ENCODE data around the gene PAX5.
"Not testable (repeated sequence)": the region's sequence is repeated elsewhere in the genome, so short reads cannot be mapped to it uniquely, and the experiment has no call there.

PAX5 gene

DNA sequence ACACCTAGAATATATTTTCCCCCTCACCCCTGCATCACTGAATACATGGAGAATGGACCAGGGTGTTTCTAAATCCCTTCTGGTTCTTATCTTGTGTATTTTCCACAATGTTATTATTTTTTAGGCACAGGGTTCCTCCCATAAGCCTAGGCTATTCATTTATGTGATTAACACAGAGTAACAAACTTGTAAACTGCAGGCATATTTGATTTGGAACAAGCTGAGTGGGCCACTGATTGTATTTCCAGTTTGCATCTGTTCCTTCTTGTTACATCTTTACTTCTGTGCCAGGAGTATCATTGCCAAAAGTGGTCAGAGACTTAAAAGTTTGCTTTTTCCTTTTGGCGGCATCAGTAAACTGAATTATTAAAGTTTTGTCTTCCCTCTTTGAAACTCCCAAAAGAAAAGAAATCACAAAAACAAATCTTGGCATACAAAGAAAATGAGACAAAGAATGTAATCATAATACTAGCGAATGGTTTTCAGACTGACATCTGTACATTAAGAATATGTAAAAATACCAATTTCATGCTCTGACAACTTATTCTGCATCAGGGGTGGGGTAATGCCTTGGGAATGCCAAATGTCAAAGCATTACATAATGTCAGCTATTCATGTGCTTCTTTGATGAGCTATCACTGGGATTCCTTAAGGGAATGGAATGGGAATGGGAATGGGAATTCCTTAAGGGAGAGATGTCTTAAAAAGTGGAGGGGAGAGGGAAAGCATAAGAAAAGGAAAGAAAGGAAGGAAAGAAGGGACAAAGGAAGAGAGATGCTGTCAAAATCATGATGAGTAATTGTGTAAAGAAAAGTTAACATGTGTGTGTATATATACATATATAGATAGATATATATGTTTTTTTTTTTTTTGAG is 22.2 kb upstream of the PAX5 start:
- Histone ChIP-seq H3K27ac (ENCODE audit: low read length) (no peak overlapping the region), H3K9me3 (ENCODE audit: insufficient read depth, low read depth, low read length) (no peaks in the 10 kb centered on the region), H3K4me1 (ENCODE audit: insufficient read depth, low read length) (peaks cover 19% of the 10 kb centered on the region), H3K36me3 (ENCODE audit: insufficient read depth, low read depth, low read length) (no peaks in the 10 kb centered on the region), H3K27me3 (ENCODE audit: insufficient read depth, low read length) (no peaks in the 10 kb centered on the region), H3K4me3 (ENCODE audit: low read length) (no peak overlapping the region), H3K9ac (ENCODE audit: low read depth, low read length) (no peak overlapping the region)

GRCh38 chr9:37054363-37054720 is 20.3 kb upstream of the PAX5 start:
- H3K36me3 ChIP-seq (ENCODE audit: insufficient read depth, low read depth, low read length); H3K4me3 ChIP-seq (ENCODE audit: low read length): not testable (repeated sequence)

DNA sequence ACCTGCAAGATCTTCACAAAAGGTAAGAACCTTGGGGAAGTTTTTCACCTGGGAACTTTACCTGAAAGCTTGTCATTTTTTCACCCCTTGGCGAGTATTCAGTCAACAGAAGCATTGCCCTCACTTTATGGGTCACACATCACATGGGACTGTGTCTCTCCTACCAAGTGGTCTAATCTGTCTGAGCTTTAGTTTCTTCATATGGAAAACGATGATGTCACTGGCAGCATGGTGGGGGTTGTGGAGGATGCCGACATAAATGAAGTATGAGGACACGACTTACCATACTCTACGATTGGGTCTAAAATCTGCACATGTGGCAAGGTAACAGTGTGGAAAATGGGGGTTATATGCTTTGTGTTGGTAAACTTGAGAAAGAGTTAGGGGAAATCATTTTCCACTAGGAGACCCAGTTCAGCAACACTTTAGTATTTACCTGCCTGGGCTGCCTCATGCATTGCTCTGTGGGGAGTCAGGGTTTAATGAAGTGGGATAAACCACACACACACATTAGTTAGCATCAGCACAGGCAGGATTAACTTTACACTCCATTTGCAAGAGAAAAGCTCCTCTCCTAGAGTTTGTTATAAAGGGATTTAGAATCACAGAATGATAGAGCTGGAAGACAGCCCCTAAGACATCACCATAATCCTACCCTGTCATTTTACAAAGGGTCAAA is 19.8 kb upstream of the PAX5 start:
- no peak overlapping the region for H3K27ac ChIP-seq (ENCODE audit: low read length)
- peak overlapping the region; percentile 37 for H3K4me3 ChIP-seq (ENCODE audit: low read length)
- no peaks in the 10 kb centered on the region for H3K9me3 ChIP-seq (ENCODE audit: insufficient read depth, low read depth, low read length)
- no peak overlapping the region for H3K9ac ChIP-seq (ENCODE audit: low read depth, low read length)
- H3K4me1 ChIP-seq (ENCODE audit: insufficient read depth, low read length), result peaks cover 19% of the 10 kb centered on the region
- H3K27me3 ChIP-seq (ENCODE audit: insufficient read depth, low read length), result no peaks in the 10 kb centered on the region; the same call in 1 of the 2 replicates
- no peaks in the 10 kb centered on the region for H3K36me3 ChIP-seq (ENCODE audit: insufficient read depth, low read depth, low read length)

More at GRCh38 chr9:37054363-37054720, 20.3 kb upstream of the PAX5 start:
- H3K27ac ChIP-seq (ENCODE audit: low read length); H3K27me3 ChIP-seq (ENCODE audit: insufficient read depth, low read length); H3K9me3 ChIP-seq (ENCODE audit: insufficient read depth, low read depth, low read length); H3K9ac ChIP-seq (ENCODE audit: low read depth, low read length): not testable (repeated sequence)
- peaks cover 19% of the 10 kb centered on the region for H3K4me1 ChIP-seq (ENCODE audit: insufficient read depth, low read length)

GRCh38 chr9:37046683-37047082 is 12.6 kb upstream of the PAX5 start:
- no peaks in the 10 kb centered on the region for H3K9me3 ChIP-seq (ENCODE audit: insufficient read depth, low read depth, low read length)
- no peak overlapping the region for H3K4me3 ChIP-seq (ENCODE audit: low read length)

DNA sequence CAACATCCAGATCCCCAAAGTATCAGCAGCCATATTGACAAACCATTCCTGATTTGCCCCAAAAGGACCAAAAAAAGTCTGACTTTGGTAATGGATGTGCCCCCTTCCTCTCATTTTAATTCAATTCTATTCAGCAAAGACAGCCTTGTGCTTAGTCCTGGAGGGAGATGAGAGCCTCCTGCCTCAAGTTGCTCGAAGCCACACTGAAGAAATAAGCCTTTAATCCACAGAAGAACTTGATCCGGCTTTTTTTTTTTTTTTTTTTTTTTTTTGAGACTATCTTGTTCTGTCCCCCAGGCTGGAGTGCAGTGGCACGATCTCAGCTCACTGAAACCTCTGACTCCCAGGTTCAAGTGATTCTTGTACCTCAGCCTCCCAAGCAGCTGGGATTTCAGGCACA is 8.4 kb upstream of the PAX5 start:
- peaks cover 72% of the 10 kb centered on the region for H3K27me3 ChIP-seq (ENCODE audit: insufficient read depth, low read length)
- no peak overlapping the region for H3K27ac ChIP-seq (ENCODE audit: low read length)
- H3K4me1 ChIP-seq (ENCODE audit: insufficient read depth, low read length), result peaks cover 15% of the 10 kb centered on the region
- H3K4me3 ChIP-seq (ENCODE audit: low read length), result no peak overlapping the region
- H3K9ac ChIP-seq (ENCODE audit: low read depth, low read length), result no peak overlapping the region
- no peaks in the 10 kb centered on the region for H3K9me3 ChIP-seq (ENCODE audit: insufficient read depth, low read depth, low read length)
- H3K36me3 ChIP-seq (ENCODE audit: insufficient read depth, low read depth, low read length), result no peaks in the 10 kb centered on the region

More at GRCh38 chr9:37046683-37047082, 12.6 kb upstream of the PAX5 start:
- H3K27me3 ChIP-seq (ENCODE audit: insufficient read depth, low read length), result peaks cover 29% of the 10 kb centered on the region
- H3K9ac ChIP-seq (ENCODE audit: low read depth, low read length), result no peak overlapping the region
- H3K4me1 ChIP-seq (ENCODE audit: insufficient read depth, low read length), result peaks cover 6% of the 10 kb centered on the region; the same call in 1 of the 2 replicates
- no peak overlapping the region for H3K27ac ChIP-seq (ENCODE audit: low read length)
- no peaks in the 10 kb centered on the region for H3K36me3 ChIP-seq (ENCODE audit: insufficient read depth, low read depth, low read length)

GRCh38 chr9:37040508-37041127 is 6.5 kb upstream of the PAX5 start:
- H3K9me3 ChIP-seq (ENCODE audit: insufficient read depth, low read depth, low read length), result no peaks in the 10 kb centered on the region
- no peak overlapping the region for H3K27ac ChIP-seq (ENCODE audit: low read length)
- H3K9ac ChIP-seq (ENCODE audit: low read depth, low read length), result no peak overlapping the region
- no peaks in the 10 kb centered on the region for H3K36me3 ChIP-seq (ENCODE audit: insufficient read depth, low read depth, low read length)
- peaks cover 80% of the 10 kb centered on the region for H3K27me3 ChIP-seq (ENCODE audit: insufficient read depth, low read length)
- no peak overlapping the region for H3K4me3 ChIP-seq (ENCODE audit: low read length)
- H3K4me1 ChIP-seq (ENCODE audit: insufficient read depth, low read length), result peaks cover 19% of the 10 kb centered on the region

- Histone ChIP-seq H3K4me3 (ENCODE audit: low read length) (no peak overlapping the region), H3K9me3 (ENCODE audit: insufficient read depth, low read depth, low read length) (no peaks in the 10 kb centered on the region), H3K4me1 (ENCODE audit: insufficient read depth, low read length) (peaks cover 16% of the 10 kb centered on the region), H3K36me3 (ENCODE audit: insufficient read depth, low read depth, low read length) (no peaks in the 10 kb centered on the region), H3K27ac (ENCODE audit: low read length) (no peak overlapping the region), H3K9ac (ENCODE audit: low read depth, low read length) (no peak overlapping the region), H3K27me3 (ENCODE audit: insufficient read depth, low read length) (peaks cover 92% of the 10 kb centered on the region)
Measured at GRCh38 chr9:37038943-37039464, 4.9 kb upstream of the PAX5 start.

DNA sequence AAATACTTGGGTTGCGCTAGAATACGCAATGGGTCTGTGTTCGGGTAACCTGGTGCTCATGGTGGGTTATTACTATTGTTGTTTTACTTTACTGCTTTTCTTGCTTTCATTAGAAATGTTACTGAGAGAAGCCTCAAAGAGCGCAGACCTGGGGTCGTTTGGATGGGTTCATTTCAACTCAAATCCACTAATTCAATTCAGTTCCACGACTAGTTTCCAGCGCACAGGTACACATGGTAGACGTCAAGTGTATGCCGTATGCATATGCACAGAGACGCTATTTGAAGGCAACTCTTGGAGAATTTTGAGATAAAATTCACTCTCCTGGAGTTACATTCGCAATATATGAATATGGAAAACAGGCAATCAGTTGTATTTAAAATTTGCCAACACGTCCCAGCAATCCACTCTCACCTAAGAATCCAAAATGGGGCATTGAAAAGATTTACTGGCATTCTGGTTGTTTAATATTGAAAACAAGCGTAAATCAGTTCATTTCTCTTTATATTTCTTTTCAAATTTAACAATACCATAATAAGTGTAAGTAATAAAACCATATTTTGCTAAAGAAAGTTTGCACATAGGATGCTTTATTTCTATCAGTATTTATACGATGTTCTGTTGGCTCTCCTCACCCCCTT is 4.4 kb upstream of the PAX5 start:
- Histone ChIP-seq H3K27me3 (ENCODE audit: insufficient read depth, low read length) (peaks cover 98% of the 10 kb centered on the region), H3K4me1 (ENCODE audit: insufficient read depth, low read length) (peaks cover 16% of the 10 kb centered on the region), H3K36me3 (ENCODE audit: insufficient read depth, low read depth, low read length) (no peaks in the 10 kb centered on the region), H3K9me3 (ENCODE audit: insufficient read depth, low read depth, low read length) (no peaks in the 10 kb centered on the region), H3K9ac (ENCODE audit: low read depth, low read length) (no peak overlapping the region), H3K4me3 (ENCODE audit: low read length) (peak overlapping the region; percentile 75; the same call in 1 of the 2 replicates), H3K27ac (ENCODE audit: low read length) (no peak overlapping the region)

GRCh38 chr9:37037503-37038301 is 3.6 kb upstream of the PAX5 start:
- H3K4me3 ChIP-seq (ENCODE audit: low read length), result peak overlapping the region; percentile 75; the same call in 1 of the 2 replicates
- peaks cover 100% of the 10 kb centered on the region for H3K27me3 ChIP-seq (ENCODE audit: insufficient read depth, low read length)
- no peak overlapping the region for H3K9ac ChIP-seq (ENCODE audit: low read depth, low read length)
- peaks cover 16% of the 10 kb centered on the region for H3K4me1 ChIP-seq (ENCODE audit: insufficient read depth, low read length)
- H3K9me3 ChIP-seq (ENCODE audit: insufficient read depth, low read depth, low read length), result no peaks in the 10 kb centered on the region
- no peaks in the 10 kb centered on the region for H3K36me3 ChIP-seq (ENCODE audit: insufficient read depth, low read depth, low read length)
- H3K27ac ChIP-seq (ENCODE audit: low read length), result no peak overlapping the region

- H3K9ac ChIP-seq (ENCODE audit: low read depth, low read length), result peak overlapping the region; percentile 39; the same call in 1 of the 2 replicates
- no peak overlapping the region for H3K27ac ChIP-seq (ENCODE audit: low read length)
- H3K27me3 ChIP-seq (ENCODE audit: insufficient read depth, low read length), result peaks cover 100% of the 10 kb centered on the region
- peak overlapping the region; percentile 75 for H3K4me3 ChIP-seq (ENCODE audit: low read length)
- H3K9me3 ChIP-seq (ENCODE audit: insufficient read depth, low read depth, low read length), result no peaks in the 10 kb centered on the region
- H3K36me3 ChIP-seq (ENCODE audit: insufficient read depth, low read depth, low read length), result no peaks in the 10 kb centered on the region
- H3K4me1 ChIP-seq (ENCODE audit: insufficient read depth, low read length), result peaks cover 16% of the 10 kb centered on the region
Measured at GRCh38 chr9:37036776-37037502, 2.9 kb upstream of the PAX5 start.
